Measurements from ENCODE around the gene ERC2. TPM values are rescaled to one million over a fixed set of nuclear protein-coding genes. Genes with fewer than 3 reads are reported as not detected.

Gene ERC2
- total RNA-seq, 1 donor from 2014 or later: 1.5 TPM

DNA sequence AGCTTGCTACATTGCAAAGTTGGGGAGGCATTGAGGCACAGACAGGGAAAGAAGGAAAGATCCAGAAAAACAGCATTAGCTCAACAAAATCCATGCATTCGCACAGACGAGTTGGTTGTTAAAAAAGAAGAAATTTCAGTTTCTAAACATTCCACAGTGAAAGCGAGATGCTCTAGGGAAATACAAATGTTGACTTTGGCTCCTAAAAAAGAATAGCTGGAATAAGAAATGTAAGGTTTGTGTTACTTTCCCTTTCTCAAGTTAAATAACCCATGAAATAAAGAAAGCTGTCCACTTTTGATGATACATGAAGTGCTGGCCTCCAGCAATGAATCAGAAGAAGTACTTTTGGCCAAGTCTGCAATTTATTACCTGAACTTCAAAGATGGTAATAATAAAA, 465.1 kb downstream of the ERC2 start:
- H3K4me3 ChIP-seq: no peak overlapping the region
- ATAC-seq (no peak), DNase-seq (no peak)
- H3K27ac ChIP-seq: no peak overlapping the region
- TF ChIP-seq CTCF (IDR thresholded peaks at IDR 0.05): no peak
- H3K36me3 ChIP-seq: no peaks in the 10 kb centered on the region
- no peaks in the 10 kb centered on the region for H3K9me3 ChIP-seq
- no peaks in the 10 kb centered on the region for H3K4me1 ChIP-seq
- intact Hi-C loops (cut with DNase I): no loop called here
- no peaks in the 10 kb centered on the region for H3K27me3 ChIP-seq (ENCODE audit: low read depth)

DNA sequence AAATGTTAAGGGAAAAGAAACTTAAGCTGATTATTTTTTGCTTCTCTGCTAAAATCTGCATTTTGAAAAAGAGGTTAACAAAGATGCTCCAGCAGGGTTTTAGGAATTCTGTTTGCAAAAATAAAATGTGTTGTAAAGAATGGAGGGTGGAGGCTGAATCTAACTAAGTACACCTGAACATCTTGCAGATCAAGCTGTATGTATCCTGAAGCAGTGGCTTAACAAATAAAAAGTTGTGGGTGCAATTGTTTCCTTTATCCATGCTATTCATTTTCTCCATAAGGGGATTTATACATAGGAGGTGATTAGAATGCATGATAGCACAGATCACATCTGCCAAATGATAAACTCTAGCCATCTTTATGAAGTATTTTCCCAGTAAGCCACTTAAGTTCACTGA, 466.3 kb downstream of the ERC2 start:
- H3K4me3 ChIP-seq: no peak overlapping the region
- TF ChIP-seq CTCF (IDR thresholded peaks at IDR 0.05): no peak
- no peaks in the 10 kb centered on the region for H3K9me3 ChIP-seq
- ATAC-seq (no peak), DNase-seq (no peak)
- intact Hi-C loops (cut with DNase I): no loop called here
- no peaks in the 10 kb centered on the region for H3K36me3 ChIP-seq
- H3K27ac ChIP-seq: no peak overlapping the region
- no peaks in the 10 kb centered on the region for H3K27me3 ChIP-seq (ENCODE audit: low read depth)
- no peaks in the 10 kb centered on the region for H3K4me1 ChIP-seq

- H3K4me3 ChIP-seq: no peak overlapping the region
- no peaks in the 10 kb centered on the region for H3K4me1 ChIP-seq
- intact Hi-C loops (cut with DNase I): no loop called here
- H3K27me3 ChIP-seq (ENCODE audit: low read depth): no peaks in the 10 kb centered on the region
- no peak for TF ChIP-seq CTCF (IDR thresholded peaks at IDR 0.05)
- ATAC-seq: no peak
- H3K27ac ChIP-seq: no peak overlapping the region
- no peaks in the 10 kb centered on the region for H3K36me3 ChIP-seq
- no peaks in the 10 kb centered on the region for H3K9me3 ChIP-seq
- DNase-seq: no peak
Observed at GRCh38 chr3:56001537-56001936, 466.7 kb downstream of the ERC2 start.

DNA sequence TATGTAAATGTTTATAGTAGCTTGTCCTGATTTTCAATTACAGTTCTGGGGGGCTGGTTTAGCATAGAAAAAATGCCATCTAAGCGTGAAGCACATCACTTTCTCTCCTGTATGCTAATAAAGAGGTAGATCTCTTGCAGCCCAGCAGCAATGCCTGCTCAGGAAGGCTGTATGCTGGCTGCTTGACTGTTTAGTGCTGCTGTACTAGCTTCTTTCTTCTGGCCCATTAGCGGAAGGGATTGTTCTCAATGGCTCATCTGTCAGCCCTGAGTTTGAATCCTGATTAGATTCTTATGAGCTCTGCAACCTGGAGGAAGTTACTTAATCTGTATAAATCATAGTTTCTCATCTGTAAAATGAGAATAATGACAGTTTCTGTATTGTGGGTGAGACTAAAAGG, 478.9 kb downstream of the ERC2 start:
- DNase-seq (no peak), ATAC-seq (no peak)
- intact Hi-C loops (cut with DNase I): no loop called here
- no peak for TF ChIP-seq CTCF (IDR thresholded peaks at IDR 0.05)
- no peak overlapping the region for H3K27ac ChIP-seq
- no peaks in the 10 kb centered on the region for H3K27me3 ChIP-seq (ENCODE audit: low read depth)
- no peaks in the 10 kb centered on the region for H3K9me3 ChIP-seq
- H3K4me1 ChIP-seq: no peaks in the 10 kb centered on the region
- no peaks in the 10 kb centered on the region for H3K36me3 ChIP-seq
- no peak overlapping the region for H3K4me3 ChIP-seq

DNA sequence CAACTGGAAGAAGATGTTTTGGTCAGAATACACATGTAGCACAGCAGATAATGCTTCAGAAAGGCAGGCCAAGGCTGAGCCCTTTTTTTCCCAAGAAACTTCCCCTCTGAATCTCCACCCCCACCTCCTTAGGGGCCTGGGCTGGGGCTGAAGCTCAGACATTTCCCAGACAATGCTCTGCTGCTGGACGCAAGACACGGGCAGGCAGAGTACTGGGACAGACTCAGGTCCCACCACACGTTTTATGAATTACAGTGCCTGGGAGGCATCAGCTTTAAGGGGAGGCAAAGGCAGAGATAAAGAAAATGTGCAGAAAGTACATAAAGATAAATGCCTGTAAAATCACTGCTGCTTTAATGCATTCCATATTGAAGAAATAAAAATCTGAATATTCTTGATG, 479.4 kb downstream of the ERC2 start:
- Histone ChIP-seq H3K9me3 (no peaks in the 10 kb centered on the region), H3K27me3 (ENCODE audit: low read depth) (no peaks in the 10 kb centered on the region), H3K27ac (no peak overlapping the region), H3K4me1 (no peaks in the 10 kb centered on the region), H3K4me3 (no peak overlapping the region), H3K36me3 (no peaks in the 10 kb centered on the region)
- no peak for TF ChIP-seq CTCF (IDR thresholded peaks at IDR 0.05)
- ATAC-seq (no peak), DNase-seq (no peak)
- intact Hi-C loops (cut with DNase I): no loop called here

DNA sequence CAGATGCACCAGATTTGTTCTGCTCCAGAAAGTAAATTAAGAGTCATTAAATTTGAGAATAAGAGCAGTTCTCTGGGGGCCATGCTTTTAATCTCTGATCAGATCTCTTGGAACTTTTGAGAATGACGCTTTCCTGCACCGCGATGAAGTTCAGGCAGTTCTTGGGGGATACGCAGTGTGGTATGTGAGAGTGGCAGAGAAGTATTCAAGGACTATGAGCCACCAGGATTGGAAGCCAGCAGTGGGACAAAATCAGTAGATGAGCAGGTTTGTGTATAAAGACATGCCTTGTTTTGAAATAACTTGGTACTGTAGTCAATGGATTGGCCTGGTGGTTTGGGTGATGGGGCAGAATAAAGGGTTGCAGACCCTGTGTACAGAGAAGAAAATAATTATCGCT, 483.6 kb downstream of the ERC2 start:
- DNase-seq (no peak), ATAC-seq (no peak)
- no peak for TF ChIP-seq CTCF (IDR thresholded peaks at IDR 0.05)
- Histone ChIP-seq H3K9me3 (no peaks in the 10 kb centered on the region), H3K36me3 (no peaks in the 10 kb centered on the region), H3K4me3 (no peak overlapping the region), H3K27me3 (ENCODE audit: low read depth) (no peaks in the 10 kb centered on the region), H3K27ac (no peak overlapping the region), H3K4me1 (no peaks in the 10 kb centered on the region)
- intact Hi-C loops (cut with DNase I): no loop called here

Measured in lower lobe of right lung (tissue), 2 donors.